HCT116 (cell line): Measurements from ENCODE around the gene SUPT20HL1. TPM values are rescaled to one million over a fixed set of nuclear protein-coding genes. Genes with fewer than 3 reads are reported as not detected.

Experiments used
- ATAC-seq: fragments of 200-7000 bp; cut with Tn5 transposase; 2 replicates; pipeline ENCODE4 v1.9.1; 2020; ENCODE audit warnings: mild to moderate bottlenecking, moderate library complexity
- BruUV-seq: library from RNA; stranded (reverse); fragments of 400-500 nt; replicated peaks from 2 replicates; lab custom pipeline; 2021; lab: Mats Ljungman, UMichigan
- CTCF ChIA-PET: fragments of 300-600 bp; sonication (Branson Sonifier 250); formaldehyde crosslinking; loops from one replicate; lab custom pipeline; 2021; ENCODE audit warnings: antibody characterized with exemption; lab: Charles Lee
- POLR2A ChIA-PET: fragments of 300-600, 350-600 bp; sonication (Branson Sonifier 250); formaldehyde crosslinking; loops from one replicate; lab custom pipeline; 2021; ENCODE audit warnings: antibody characterized with exemption; lab: Charles Lee
- RAD21 ChIA-PET, 2 experiments: fragments of 300-600 bp; sonication (Branson Sonifier 250); formaldehyde crosslinking; loops; one replicate each; lab custom pipeline; 2023; ENCODE audit warnings: low total read pairs in 2 of 2; ENCODE audit not compliant: uncharacterized antibody in 2 of 2, unreplicated experiment in 2 of 2, low non-redundant PET in 1 of 2; lab: Charles Lee
- DNase-seq: peaks from one replicate; pipeline ENCODE4 v3.0.0-alpha.2; 2010; ENCODE audit warnings: low read depth, low spot score
- H2AFZ ChIP-seq: fragments of 200-600 bp; shearing (Covaris generic), sonication (generic); 2 replicates; pipeline ENCODE4 v1.6.1; 2017; ENCODE audit warnings: low read depth, mixed run types, mixed read lengths, antibody characterized with exemption, low read length; ENCODE audit not compliant: poor library complexity, severe bottlenecking
- H3K27ac ChIP-seq: 2 replicates; pipeline ENCODE4 v1.5.1; 2012; ENCODE audit warnings: low read depth, low read length
- H3K27me3 ChIP-seq: fragments of 200-600 bp; sonication (generic); 2 replicates; pipeline ENCODE4 v1.6.1; 2016; ENCODE audit warnings: mixed run types, low read length, mixed read lengths; ENCODE audit not compliant: insufficient read depth
- H3K36me3 ChIP-seq, 2 experiments: fragments of 200-500 bp in 1 of 2; fragments of 200-600 bp in 1 of 2; sonication (Bioruptor generic) in 1 of 2; sonication (generic) in 1 of 2; 2 replicates each; pipeline versions ENCODE4 v1.5.1 to v1.6.1; 2014 to 2016; ENCODE audit warnings: low read length in 2 of 2, inconsistent platforms in 1 of 2, mixed read lengths in 1 of 2, mixed run types in 1 of 2; ENCODE audit not compliant: insufficient read depth in 2 of 2, control insufficient read depth in 1 of 2
- H3K4me1 ChIP-seq, 2 experiments: fragments of 200-600 bp in 1 of 2; sonication (generic) in 1 of 2; 2 replicates each; pipeline versions ENCODE4 v1.5.1 to v1.6.1; 2012 to 2017; ENCODE audit warnings: low read length in 2 of 2, inconsistent platforms in 1 of 2, mild to moderate bottlenecking in 1 of 2, mixed read lengths in 1 of 2, mixed run types in 1 of 2, moderate library complexity in 1 of 2; ENCODE audit not compliant: insufficient read depth in 2 of 2, control insufficient read depth in 1 of 2
- H3K4me2 ChIP-seq: fragments of 200-600 bp; sonication (generic); 2 replicates; pipeline ENCODE4 v1.6.1; 2017; ENCODE audit warnings: mixed run types, low read length, mixed read lengths
- H3K4me3 ChIP-seq, 2 experiments: fragments of 200-600 bp in 1 of 2; sonication (generic) in 1 of 2; replicated peaks in 1 of 2; 2 replicates each; pipeline ENCODE4 v1.5.1; 2011 to 2016; ENCODE audit warnings: low read length in 2 of 2, control low read depth in 1 of 2, low read depth in 1 of 2, mild to moderate bottlenecking in 1 of 2, mixed read lengths in 1 of 2, mixed run types in 1 of 2
- H3K79me2 ChIP-seq: fragments of 200-600 bp; sonication (generic); 2 replicates; pipeline ENCODE4 v1.6.1; 2017; ENCODE audit warnings: mild to moderate bottlenecking, mixed run types, low read length, moderate library complexity, mixed read lengths; ENCODE audit not compliant: insufficient read depth
- H3K9ac ChIP-seq: fragments of 200-600 bp; sonication (generic); 2 replicates; pipeline ENCODE4 v1.6.1; 2016; ENCODE audit warnings: low read length, mixed read lengths
- H3K9me2 ChIP-seq: fragments of 200-600 bp; sonication (generic), shearing (Covaris generic); 2 replicates; pipeline ENCODE4 v1.6.1; 2017; ENCODE audit warnings: mixed run types, mild to moderate bottlenecking, moderate library complexity; ENCODE audit not compliant: insufficient read depth
- H3K9me3 ChIP-seq, 2 experiments: fragments of 200-500 bp in 1 of 2; fragments of 200-600 bp in 1 of 2; sonication (Bioruptor generic) in 1 of 2; sonication (generic) in 1 of 2; 2 replicates each; pipeline ENCODE4 v1.6.1; 2014 to 2017; ENCODE audit warnings: low read length in 2 of 2, mixed read lengths in 2 of 2, inconsistent platforms in 1 of 2, low read depth in 1 of 2, mild to moderate bottlenecking in 1 of 2, mixed run types in 1 of 2, moderate library complexity in 1 of 2; ENCODE audit not compliant: control insufficient read depth in 1 of 2, insufficient read depth in 1 of 2
- H4K20me1 ChIP-seq: fragments of 200-600 bp; sonication (generic), shearing (Covaris generic); 2 replicates; pipeline ENCODE4 v1.6.1; 2017; ENCODE audit warnings: mixed run types, mild to moderate bottlenecking, moderate library complexity; ENCODE audit not compliant: insufficient read depth
- EGR1 ChIP-seq: IDR thresholded peaks from 2 replicates; pipeline ENCODE4 v1.6.1; 2012; ENCODE audit warnings: low read depth
- JUND ChIP-seq: IDR thresholded peaks from 2 replicates; pipeline ENCODE4 v1.6.1; 2012
- POLR2AphosphoS5 ChIP-seq: IDR thresholded peaks from 2 replicates; pipeline ENCODE4 v1.6.1; 2011; ENCODE audit warnings: mild to moderate bottlenecking, low read depth, low read length, moderate library complexity
- RAD21 ChIP-seq: IDR thresholded peaks from 2 replicates; pipeline ENCODE4 v1.6.1; 2012; ENCODE audit warnings: low read depth, mild to moderate bottlenecking
- intact Hi-C: fragments of 100-400 bp; cut with micrococcal nuclease; formaldehyde crosslinking; loops from 2 replicates; pipeline ENCODE4 v1.10.0; 2022
- total RNA-seq: library from RNA; stranded (reverse); gene quantifications from one replicate; pipeline ENCODE4 v1.2.1, GENCODE V29; 2021; ENCODE audit not compliant: unreplicated experiment
- TF ChIP-seq, protein P1 (sequence below): IDR thresholded peaks from 2 replicates; pipeline ENCODE4 v1.6.1; 2012
- TF ChIP-seq, protein P2 (sequence below), 3 experiments: fragments of 200-600 bp in 1 of 3; sonication (generic) in 1 of 3; IDR thresholded peaks in 2 of 3; conservative IDR thresholded peaks in 1 of 3; 2 replicates each; pipeline ENCODE4 v1.5.1; 2012 to 2017; ENCODE audit warnings: low read depth in 2 of 3, low read length in 2 of 3, antibody characterized with exemption in 1 of 3, borderline replicate concordance in 1 of 3, control low read depth in 1 of 3, mild to moderate bottlenecking in 1 of 3, mixed read lengths in 1 of 3, mixed run types in 1 of 3, moderate library complexity in 1 of 3; ENCODE audit not compliant: insufficient read depth in 1 of 3

The SUPT20HL1 gene
- total RNA-seq, 1 experiment from 2014 or later = not detected

GRCh38 chrX:24395775-24396174 lies 35.3 kb downstream of the SUPT20HL1 start:
- Histone ChIP-seq H3K27ac (no peak overlapping the region), H2AFZ (peak overlapping the region; percentile 35), H3K27me3 (peaks cover 2% of the 10 kb centered on the region; the same call in 1 of the 2 replicates), H3K9me2 (no peaks in the 10 kb centered on the region)
- TF ChIP-seq POLR2AphosphoS5 (no peak), EGR1 (no peak), JUND (no peak), RAD21 (peak; percentile 84)
- TF ChIP-seq, protein P1, sequence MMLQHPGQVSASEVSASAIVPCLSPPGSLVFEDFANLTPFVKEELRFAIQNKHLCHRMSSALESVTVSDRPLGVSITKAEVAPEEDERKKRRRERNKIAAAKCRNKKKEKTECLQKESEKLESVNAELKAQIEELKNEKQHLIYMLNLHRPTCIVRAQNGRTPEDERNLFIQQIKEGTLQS = no peak
- TF ChIP-seq, protein P2, sequence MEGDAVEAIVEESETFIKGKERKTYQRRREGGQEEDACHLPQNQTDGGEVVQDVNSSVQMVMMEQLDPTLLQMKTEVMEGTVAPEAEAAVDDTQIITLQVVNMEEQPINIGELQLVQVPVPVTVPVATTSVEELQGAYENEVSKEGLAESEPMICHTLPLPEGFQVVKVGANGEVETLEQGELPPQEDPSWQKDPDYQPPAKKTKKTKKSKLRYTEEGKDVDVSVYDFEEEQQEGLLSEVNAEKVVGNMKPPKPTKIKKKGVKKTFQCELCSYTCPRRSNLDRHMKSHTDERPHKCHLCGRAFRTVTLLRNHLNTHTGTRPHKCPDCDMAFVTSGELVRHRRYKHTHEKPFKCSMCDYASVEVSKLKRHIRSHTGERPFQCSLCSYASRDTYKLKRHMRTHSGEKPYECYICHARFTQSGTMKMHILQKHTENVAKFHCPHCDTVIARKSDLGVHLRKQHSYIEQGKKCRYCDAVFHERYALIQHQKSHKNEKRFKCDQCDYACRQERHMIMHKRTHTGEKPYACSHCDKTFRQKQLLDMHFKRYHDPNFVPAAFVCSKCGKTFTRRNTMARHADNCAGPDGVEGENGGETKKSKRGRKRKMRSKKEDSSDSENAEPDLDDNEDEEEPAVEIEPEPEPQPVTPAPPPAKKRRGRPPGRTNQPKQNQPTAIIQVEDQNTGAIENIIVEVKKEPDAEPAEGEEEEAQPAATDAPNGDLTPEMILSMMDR (IDR thresholded peaks at IDR 0.05 in 2 of 3, conservative IDR thresholded peaks at IDR 0.05 in 1 of 3; ENCODE audit: borderline replicate concordance in 1 of 3, insufficient read depth in 1 of 3, low read depth in 2 of 3, low read length in 2 of 3) = peak; percentile 45 to 65 (median 60); a peak in 4 of 6 replicates
- TF ChIP-seq, all 23 proteins: peak for 2
- peak; percentile 75 for ATAC-seq
- ChIA-PET RAD21 (interaction anchor here in 1 of 2 experiments (1.0 kb wide), 1 partner anchor 103 kb away, joined by 3 read pairs; no protein-coding TSS in a partner anchor), POLR2A (no interaction called here), CTCF (interaction anchor here (0.7 to 3.9 kb wide), 9 partner anchors 15 to 748 kb away, joined by 3 to 54 read pairs (median 4); no protein-coding TSS in a partner anchor)
- H3K4me2 ChIP-seq = no peak overlapping the region
- no peaks in the 10 kb centered on the region for H3K79me2 ChIP-seq
- H3K4me1 ChIP-seq = no peaks in the 10 kb centered on the region
- H4K20me1 ChIP-seq = no peaks in the 10 kb centered on the region
- H3K36me3 ChIP-seq = no peaks in the 10 kb centered on the region
- peak; percentile 24 for DNase-seq
- BruUV-seq = no TSS peak
- H3K4me3 ChIP-seq = no peak overlapping the region
- intact Hi-C loops = loop anchor here (1.0 to 10.0 kb wide), 3 partner anchors 104 to 749 kb away; no protein-coding TSS in a partner anchor
- H3K9ac ChIP-seq = no peak overlapping the region
- H3K9me3 ChIP-seq = no peaks in the 10 kb centered on the region
